ENCODE data around the gene DUSP14. TPM values are rescaled to one million over a fixed set of nuclear protein-coding genes. Genes with fewer than 3 reads are reported as not detected.

Gene DUSP14, protein sequence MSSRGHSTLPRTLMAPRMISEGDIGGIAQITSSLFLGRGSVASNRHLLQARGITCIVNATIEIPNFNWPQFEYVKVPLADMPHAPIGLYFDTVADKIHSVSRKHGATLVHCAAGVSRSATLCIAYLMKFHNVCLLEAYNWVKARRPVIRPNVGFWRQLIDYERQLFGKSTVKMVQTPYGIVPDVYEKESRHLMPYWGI
- total RNA-seq (2011; cell fraction: chromatin; rRNA removed; ENCODE audit: low replicate concordance): 14.7 and 22.3 TPM in 2 replicates
- 15.7 and 17.9 TPM in 2 replicates for total RNA-seq (2011; cell fraction: nucleolus; rRNA removed)
- 15.3 and 18.4 TPM in 2 replicates for total RNA-seq (2011; cell fraction: nucleoplasm; rRNA removed)
- 27.7 and 37.2 TPM in 2 replicates for total RNA-seq (2014; rRNA removed)
- 19.6 and 20.2 TPM in 2 replicates for total RNA-seq (2014; rRNA removed; fragmentation: Illumina TruSeq; extraction: Trizol)
- total RNA-seq (2015; rRNA removed; fragmentation: Illumina TruSeq; extraction: Trizol): 23.6 and 26.9 TPM in 2 replicates
- total RNA-seq (2021): 24.8 and 25.3 TPM in 2 replicates
- 21.4 and 36.7 TPM in 2 replicates for polyA plus RNA-seq (2011; rRNA removed)
- 26.9 and 54.6 TPM in 2 replicates for polyA plus RNA-seq (2011; cell fraction: cytosol; rRNA removed)
- polyA plus RNA-seq (2011; cell fraction: nucleus; rRNA removed): 11.2 and 17.7 TPM in 2 replicates
- polyA plus RNA-seq (2012): 21.4 and 25.4 TPM in 2 replicates
- 36.2 and 43.1 TPM in 2 replicates for polyA plus RNA-seq (2014; fragmentation: Illumina TruSeq; extraction: Trizol)
- polyA plus RNA-seq (2014; fragmentation: Nextera tagmentation; extraction: Ambion mirVana): 10 to 100 TPM; 64.0 to 74.0 TPM
- 31.8 and 38.0 TPM in 2 replicates for polyA plus RNA-seq (2014; rRNA removed)
- 12.8 and 26.0 TPM in 2 replicates for polyA minus RNA-seq (2011; rRNA and poly(A)+ RNA removed)
- 8.5 and 12.9 TPM in 2 replicates for polyA minus RNA-seq (2011; cell fraction: cytosol; rRNA and poly(A)+ RNA removed)
- 4.0 and 4.1 TPM in 2 replicates for polyA minus RNA-seq (2011; cell fraction: nucleus; rRNA and poly(A)+ RNA removed)
- Bru-seq, nascent RNA: percentile 77 among the genes with signal in this experiment
- BruChase-seq, experiment 1, labeled RNA remaining after a 2-hour chase: percentile 75 among the genes with signal in this experiment
- BruChase-seq, experiment 2, labeled RNA remaining after a 6-hour chase: percentile 77 among the genes with signal in this experiment
- long read RNA-seq, experiment 1, transcript DUSP14-206 (3 exons, 1,537 nt): major isoform, 95 of 113 reads
- long read RNA-seq, experiment 1, partial matches to known transcripts: 11 of 113 reads
- long read RNA-seq, experiment 1, other reads (novel, unspliced or antisense): 4 of 113 reads
- long read RNA-seq, experiment 2, transcript DUSP14-205 (2 exons, 2,207 nt): minor isoform, 7 of 51 reads
- long read RNA-seq, experiment 2, transcript DUSP14-206 (3 exons, 1,537 nt): major isoform, 33 of 51 reads
- long read RNA-seq, experiment 2, partial matches to known transcripts: 10 of 51 reads
- long read RNA-seq, experiment 2, other reads (novel, unspliced or antisense): 1 of 51 reads
- long read RNA-seq, experiment 3, transcript DUSP14-206 (3 exons, 1,537 nt): major isoform, 39 of 44 reads
- long read RNA-seq, experiment 3, partial matches to known transcripts: 1 of 44 reads
- long read RNA-seq, experiment 3, other reads (novel, unspliced or antisense): 0 of 44 reads

DNA sequence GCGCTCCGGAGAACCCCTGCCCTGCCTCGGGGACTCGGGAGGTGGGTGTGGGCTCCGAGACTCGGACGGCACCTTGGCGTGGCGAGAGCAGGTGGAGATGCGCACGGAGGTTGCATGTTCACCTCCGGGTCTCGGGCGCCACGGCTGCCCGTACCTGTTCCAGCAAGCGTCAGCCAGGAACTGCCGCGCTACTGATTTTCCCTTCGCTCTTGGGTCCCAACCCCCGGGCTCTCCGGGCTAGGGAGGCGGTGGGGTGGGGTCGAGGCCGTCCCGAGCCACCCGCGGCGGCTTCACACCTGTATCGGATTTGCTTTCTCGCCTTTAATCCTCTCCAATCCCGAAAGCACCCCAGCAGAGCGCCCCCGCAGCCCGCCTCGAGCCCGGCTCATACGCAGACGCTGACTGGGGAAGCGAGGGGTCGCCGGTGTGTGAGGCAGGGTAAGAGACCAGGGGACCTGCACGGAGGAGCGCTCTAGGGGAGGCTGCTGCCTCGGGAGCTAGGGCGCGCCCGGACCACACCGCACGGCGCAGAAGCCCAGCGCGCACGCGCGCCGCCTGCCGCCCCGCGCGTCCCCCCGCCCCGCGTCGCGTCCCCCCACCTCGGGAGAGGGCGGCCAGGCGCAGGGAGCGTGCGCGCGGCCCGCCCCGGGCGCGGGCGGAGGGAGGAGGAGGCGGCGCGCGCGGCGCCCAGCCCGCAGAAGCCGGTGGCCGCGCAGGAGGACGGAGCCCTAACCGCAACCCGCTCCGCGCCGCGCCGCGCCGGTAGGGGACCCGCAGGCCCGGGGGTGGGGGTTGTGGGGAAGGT is at the start of gene DUSP14:
TSS of gene DUSP14 (plus strand) at position 695 of the 805 bp plus-strand sequence. CDS start 22,382 bp downstream, outside the sequence.
- peak within 1 kb of the TSS; percentile 79 for H3K27ac ChIP-seq (ENCODE audit: extremely low read depth, low read depth, low read length)
- no peaks in the 10 kb centered on the region for H4K20me1 ChIP-seq (replicated peaks; ENCODE audit: control insufficient read depth, insufficient read depth, low read length)
- H2AFZ ChIP-seq (ENCODE audit: low read depth, low read length): peak within 1 kb of the TSS; percentile 95
- H3K79me2 ChIP-seq (ENCODE audit: control insufficient read depth, insufficient read depth, low read length): peaks cover 44% of the 10 kb centered on the region
- no peak for FAIRE-seq
- peak; percentile 92 to 97 (median 96) for DNase-seq (ENCODE audit: extremely low read depth in 1 of 4, low spot score in 3 of 4)
- peak within 1 kb of the TSS; percentile 74 for H3K4me3 ChIP-seq
- no peaks in the 10 kb centered on the region for H3K9me1 ChIP-seq (ENCODE audit: control insufficient read depth, insufficient read depth, low read length)
- under 1% methylated on average over 43 of the region's 100 CpGs for WGBS (ENCODE audit: insufficient coverage, low coverage, missing lambda C conversion rate)
- in situ Hi-C loops (cut with MboI): no loop called here
- H3K4me2 ChIP-seq (ENCODE audit: insufficient read depth, low read length): peak within 1 kb of the TSS; percentile 90
- H3K9ac ChIP-seq (ENCODE audit: insufficient read depth in 1 of 2, low read depth in 2 of 2, low read length in 2 of 2): peak within 1 kb of the TSS; percentile 76 to 96
- H3K4me1 ChIP-seq (replicated peaks in 1 of 2; ENCODE audit: control insufficient read depth in 2 of 2, insufficient read depth in 2 of 2, low read length in 2 of 2): peaks cover 11 to 24% of the 10 kb centered on the region in 2 experiments; a peak in 4 of 5 replicates
- no peaks in the 10 kb centered on the region for H3K36me3 ChIP-seq (ENCODE audit: control insufficient read depth, insufficient read depth, low read length)
- peak; percentile 80 for ATAC-seq
- H3K27me3 ChIP-seq (ENCODE audit: control insufficient read depth in 2 of 2, insufficient read depth in 2 of 2, low read length in 2 of 2): no peaks in the 10 kb centered on the region
- H3K9me3 ChIP-seq (replicated peaks; ENCODE audit: control insufficient read depth, insufficient read depth, low read depth, low read length): no peaks in the 10 kb centered on the region
- POLR2A ChIA-PET: interaction anchor here (0.6 to 1.0 kb wide), 4 partner anchors 10 to 300 kb away, joined by 3 to 6 read pairs (median 4); no protein-coding TSS in a partner anchor
- CTCF ChIA-PET (ENCODE audit: low intra/inter-chr PET ratio): no interaction called here
- BruUV-seq (replicated peaks): TSS peak; percentile 85
- intact Hi-C loops (cut with micrococcal nuclease): loop anchor here (5.0 kb wide), 1 partner anchor 82 kb away; the partner anchor contains the start of genes ACACA and TADA2A
- TF ChIP-seq, protein P1, sequence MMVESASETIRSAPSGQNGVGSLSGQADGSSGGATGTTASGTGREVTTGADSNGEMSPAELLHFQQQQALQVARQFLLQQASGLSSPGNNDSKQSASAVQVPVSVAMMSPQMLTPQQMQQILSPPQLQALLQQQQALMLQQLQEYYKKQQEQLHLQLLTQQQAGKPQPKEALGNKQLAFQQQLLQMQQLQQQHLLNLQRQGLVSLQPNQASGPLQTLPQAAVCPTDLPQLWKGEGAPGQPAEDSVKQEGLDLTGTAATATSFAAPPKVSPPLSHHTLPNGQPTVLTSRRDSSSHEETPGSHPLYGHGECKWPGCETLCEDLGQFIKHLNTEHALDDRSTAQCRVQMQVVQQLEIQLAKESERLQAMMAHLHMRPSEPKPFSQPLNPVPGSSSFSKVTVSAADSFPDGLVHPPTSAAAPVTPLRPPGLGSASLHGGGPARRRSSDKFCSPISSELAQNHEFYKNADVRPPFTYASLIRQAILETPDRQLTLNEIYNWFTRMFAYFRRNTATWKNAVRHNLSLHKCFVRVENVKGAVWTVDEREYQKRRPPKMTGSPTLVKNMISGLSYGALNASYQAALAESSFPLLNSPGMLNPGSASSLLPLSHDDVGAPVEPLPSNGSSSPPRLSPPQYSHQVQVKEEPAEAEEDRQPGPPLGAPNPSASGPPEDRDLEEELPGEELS (CRISPR knock-in tag; IDR thresholded peaks at IDR 0.05; ENCODE audit: borderline replicate concordance): no peak
- TF ChIP-seq RBM34 (IDR thresholded peaks at IDR 0.05; ENCODE audit: borderline replicate concordance, insufficient read depth, low read length) (no peak), RAD21 (CRISPR knock-in tag; conservative IDR thresholded peaks at IDR 0.05 in 1 of 2, IDR thresholded peaks at IDR 0.05 in 1 of 2) (no peak), NR2C2 (CRISPR knock-in tag; IDR thresholded peaks at IDR 0.05) (no peak), NR2C2 (tag; IDR thresholded peaks at IDR 0.05) (no peak), TBL1XR1 (IDR thresholded peaks at IDR 0.05; ENCODE audit: low read length in 2 of 2) (no peak), PCBP1 (IDR thresholded peaks at IDR 0.05; ENCODE audit: low read depth, low read length, poor library complexity, severe bottlenecking) (peak; percentile 32), CTBP1 (IDR thresholded peaks at IDR 0.05; ENCODE audit: borderline replicate concordance) (peak; percentile 60), MBD2 (IDR thresholded peaks at IDR 0.05; ENCODE audit: borderline replicate concordance, low read depth) (no peak)
- TF ChIP-seq, protein P2, sequence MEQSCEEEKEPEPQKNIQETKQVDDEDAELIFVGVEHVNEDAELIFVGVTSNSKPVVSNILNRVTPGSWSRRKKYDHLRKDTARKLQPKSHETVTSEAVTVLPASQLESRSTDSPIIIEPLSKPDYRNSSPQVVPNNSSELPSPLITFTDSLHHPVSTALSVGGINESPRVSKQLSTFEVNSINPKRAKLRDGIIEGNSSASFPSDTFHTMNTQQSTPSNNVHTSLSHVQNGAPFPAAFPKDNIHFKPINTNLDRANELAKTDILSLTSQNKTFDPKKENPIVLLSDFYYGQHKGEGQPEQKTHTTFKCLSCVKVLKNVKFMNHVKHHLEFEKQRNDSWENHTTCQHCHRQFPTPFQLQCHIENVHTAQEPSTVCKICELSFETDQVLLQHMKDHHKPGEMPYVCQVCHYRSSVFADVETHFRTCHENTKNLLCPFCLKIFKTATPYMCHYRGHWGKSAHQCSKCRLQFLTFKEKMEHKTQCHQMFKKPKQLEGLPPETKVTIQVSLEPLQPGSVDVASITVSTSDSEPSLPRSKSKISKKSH (CRISPR knock-in tag; IDR thresholded peaks at IDR 0.05): no peak
